IPS-18a (cell line): ENCODE measurements around the gene MAN1A2.
"Not testable (repeated sequence)": the region's sequence is repeated elsewhere in the genome, so short reads cannot be mapped to it uniquely, and the experiment has no call there.

Experiments
- H3K27ac ChIP-seq: one replicate; pipeline ENCODE4 v1.5.1; 2013; ENCODE audit warnings: low read length
- H3K27me3 ChIP-seq: one replicate; pipeline ENCODE4 v1.6.1; 2013; ENCODE audit warnings: mild to moderate bottlenecking, low read length; ENCODE audit not compliant: control insufficient read depth, insufficient read depth
- H3K36me3 ChIP-seq: one replicate; pipeline ENCODE4 v1.6.1; 2013; ENCODE audit warnings: low read depth, low read length; ENCODE audit not compliant: control insufficient read depth
- H3K4me1 ChIP-seq: one replicate; pipeline ENCODE4 v1.6.1; 2013; ENCODE audit warnings: low read depth, low read length; ENCODE audit not compliant: control insufficient read depth
- H3K4me3 ChIP-seq: one replicate; pipeline ENCODE4 v1.5.1; 2013; ENCODE audit warnings: low read length
- H3K9ac ChIP-seq: one replicate; pipeline ENCODE4 v1.6.1; 2013; ENCODE audit warnings: mild to moderate bottlenecking, low read length, moderate library complexity
- H3K9me3 ChIP-seq: one replicate; pipeline ENCODE4 v1.6.1; 2013; ENCODE audit warnings: low read depth, low read length; ENCODE audit not compliant: control insufficient read depth

MAN1A2 gene

GRCh38 chr1:117466761-117467160 lies 99.5 kb downstream of the MAN1A2 start:
- no peaks in the 10 kb centered on the region for H3K9me3 ChIP-seq
- H3K9ac ChIP-seq: no peak overlapping the region
- H3K4me3 ChIP-seq: no peak overlapping the region
- H3K27ac ChIP-seq: no peak overlapping the region
- no peaks in the 10 kb centered on the region for H3K36me3 ChIP-seq
- no peaks in the 10 kb centered on the region for H3K27me3 ChIP-seq
- no peaks in the 10 kb centered on the region for H3K4me1 ChIP-seq

GRCh38 chr1:117467336-117467735 lies 100.1 kb downstream of the MAN1A2 start:
- H3K27ac ChIP-seq: no peak overlapping the region
- H3K9me3 ChIP-seq: no peaks in the 10 kb centered on the region
- H3K9ac ChIP-seq: no peak overlapping the region
- no peaks in the 10 kb centered on the region for H3K36me3 ChIP-seq
- H3K27me3 ChIP-seq: no peaks in the 10 kb centered on the region
- no peaks in the 10 kb centered on the region for H3K4me1 ChIP-seq
- H3K4me3 ChIP-seq: no peak overlapping the region

- no peak overlapping the region for H3K27ac ChIP-seq
- no peak overlapping the region for H3K9ac ChIP-seq
- no peaks in the 10 kb centered on the region for H3K4me1 ChIP-seq
- H3K9me3 ChIP-seq: no peaks in the 10 kb centered on the region
- H3K36me3 ChIP-seq: no peaks in the 10 kb centered on the region
- no peaks in the 10 kb centered on the region for H3K27me3 ChIP-seq
- H3K4me3 ChIP-seq: no peak overlapping the region
These were observed 105.8 kb downstream of the MAN1A2 start for GRCh38 chr1:117473063-117473462.

GRCh38 chr1:117475495-117475894 lies 108.2 kb downstream of the MAN1A2 start:
- H3K36me3 ChIP-seq, H3K4me1 ChIP-seq, H3K27ac ChIP-seq, H3K9me3 ChIP-seq, H3K4me3 ChIP-seq, H3K27me3 ChIP-seq, H3K9ac ChIP-seq: not testable (repeated sequence)

- no peaks in the 10 kb centered on the region for H3K27me3 ChIP-seq
- no peak overlapping the region for H3K4me3 ChIP-seq
- H3K9me3 ChIP-seq: no peaks in the 10 kb centered on the region
- H3K36me3 ChIP-seq: no peaks in the 10 kb centered on the region
- no peak overlapping the region for H3K27ac ChIP-seq
- H3K4me1 ChIP-seq: no peaks in the 10 kb centered on the region
- H3K9ac ChIP-seq: no peak overlapping the region
These were observed 111.8 kb downstream of the MAN1A2 start for GRCh38 chr1:117479086-117479485.

- Histone ChIP-seq H3K27me3 (no peaks in the 10 kb centered on the region), H3K36me3 (no peaks in the 10 kb centered on the region), H3K4me3 (no peak overlapping the region), H3K9ac (no peak overlapping the region), H3K9me3 (no peaks in the 10 kb centered on the region), H3K27ac (no peak overlapping the region), H3K4me1 (no peaks in the 10 kb centered on the region)
These were observed 114.2 kb downstream of the MAN1A2 start for GRCh38 chr1:117481410-117481809.

- Histone ChIP-seq H3K9ac (no peak overlapping the region), H3K4me3 (no peak overlapping the region), H3K27me3 (no peaks in the 10 kb centered on the region), H3K36me3 (no peaks in the 10 kb centered on the region), H3K27ac (no peak overlapping the region), H3K4me1 (no peaks in the 10 kb centered on the region), H3K9me3 (no peaks in the 10 kb centered on the region)
These were observed 126.7 kb downstream of the MAN1A2 start for GRCh38 chr1:117493906-117494305.

GRCh38 chr1:117495068-117495467 lies 127.8 kb downstream of the MAN1A2 start:
- no peaks in the 10 kb centered on the region for H3K4me1 ChIP-seq
- H3K27me3 ChIP-seq: no peaks in the 10 kb centered on the region
- no peak overlapping the region for H3K4me3 ChIP-seq
- no peak overlapping the region for H3K9ac ChIP-seq
- no peak overlapping the region for H3K27ac ChIP-seq
- no peaks in the 10 kb centered on the region for H3K36me3 ChIP-seq
- H3K9me3 ChIP-seq: no peaks in the 10 kb centered on the region

GRCh38 chr1:117499071-117499470 lies 131.8 kb downstream of the MAN1A2 start:
- H3K27ac ChIP-seq: no peak overlapping the region
- no peak overlapping the region for H3K4me3 ChIP-seq
- H3K4me1 ChIP-seq: no peaks in the 10 kb centered on the region
- H3K9me3 ChIP-seq: no peaks in the 10 kb centered on the region
- no peak overlapping the region for H3K9ac ChIP-seq
- no peaks in the 10 kb centered on the region for H3K27me3 ChIP-seq
- H3K36me3 ChIP-seq: no peaks in the 10 kb centered on the region

- Histone ChIP-seq H3K9ac (no peak overlapping the region), H3K27ac (no peak overlapping the region), H3K27me3 (no peaks in the 10 kb centered on the region), H3K9me3 (no peaks in the 10 kb centered on the region), H3K4me3 (no peak overlapping the region), H3K4me1 (no peaks in the 10 kb centered on the region), H3K36me3 (no peaks in the 10 kb centered on the region)
These were observed 133.3 kb downstream of the MAN1A2 start for GRCh38 chr1:117500584-117500983.

GRCh38 chr1:117501281-117501680 lies 134.0 kb downstream of the MAN1A2 start:
- H3K4me1 ChIP-seq: no peaks in the 10 kb centered on the region
- H3K36me3 ChIP-seq: no peaks in the 10 kb centered on the region
- no peaks in the 10 kb centered on the region for H3K9me3 ChIP-seq
- no peaks in the 10 kb centered on the region for H3K27me3 ChIP-seq
- H3K27ac ChIP-seq: no peak overlapping the region
- H3K9ac ChIP-seq: no peak overlapping the region
- no peak overlapping the region for H3K4me3 ChIP-seq

- H3K36me3 ChIP-seq: no peaks in the 10 kb centered on the region
- no peak overlapping the region for H3K9ac ChIP-seq
- H3K27me3 ChIP-seq: no peaks in the 10 kb centered on the region
- no peak overlapping the region for H3K27ac ChIP-seq
- no peaks in the 10 kb centered on the region for H3K4me1 ChIP-seq
- H3K9me3 ChIP-seq: no peaks in the 10 kb centered on the region
- H3K4me3 ChIP-seq: no peak overlapping the region
These were observed 144.0 kb downstream of the MAN1A2 start for GRCh38 chr1:117511273-117511672.
